HG02943 (cell line): ENCODE results near the gene FRMD6.

ENCODE experiments used
- ATAC-seq: cut with Tn5 transposase; IDR thresholded peaks from one replicate; pipeline ENCODE4 v1.9.1; 2021; ENCODE audit warnings: mild to moderate bottlenecking, low read depth, moderate library complexity; ENCODE audit not compliant: unreplicated experiment

FRMD6 gene

DNA sequence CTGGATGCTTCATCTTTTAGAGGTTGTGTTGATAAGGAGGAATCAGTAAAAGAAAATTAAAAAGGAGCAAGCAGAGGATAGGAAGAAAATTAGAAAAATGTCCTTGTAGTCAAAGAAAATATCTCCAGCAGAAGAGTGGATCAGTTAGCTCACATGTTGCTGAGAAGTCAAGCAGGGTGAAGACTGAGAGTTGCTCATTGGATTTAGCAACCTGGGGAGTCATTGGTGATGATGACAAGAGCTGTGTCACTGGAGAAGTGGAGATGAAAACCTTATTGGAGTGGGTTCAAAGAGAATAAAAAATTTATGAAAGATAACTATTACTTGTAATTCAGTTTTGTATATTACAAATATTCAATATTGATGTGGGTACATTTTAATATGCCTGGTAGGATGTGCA is 9.8 kb downstream of the FRMD6 start:
- ATAC-seq, result no peak

DNA sequence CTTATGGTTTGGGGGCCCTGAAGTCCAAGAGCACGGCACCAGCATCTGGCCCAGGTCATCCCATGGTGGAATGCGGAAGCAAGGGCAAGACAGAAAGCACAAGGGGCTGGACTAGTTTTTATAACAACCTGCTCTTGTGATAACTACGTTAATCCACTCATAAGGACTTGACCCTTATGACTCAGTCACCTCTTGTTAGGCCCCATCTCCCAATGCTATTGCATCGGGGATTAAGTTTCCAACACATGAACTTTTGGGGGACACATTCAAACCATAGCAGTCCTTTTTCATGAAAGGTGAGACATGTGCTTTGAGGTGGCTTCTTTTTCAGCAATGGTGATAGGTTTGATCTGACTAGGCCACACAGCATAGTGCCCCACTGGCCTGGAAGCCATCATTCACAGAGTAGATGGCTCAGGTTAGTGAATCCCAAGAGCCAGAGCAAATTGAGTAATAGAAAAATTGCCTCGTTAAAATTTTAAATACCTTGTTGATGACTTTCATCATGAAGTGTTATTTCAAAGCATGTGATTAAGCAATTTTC is 12.1 kb downstream of the FRMD6 start:
- ATAC-seq, result no peak

DNA sequence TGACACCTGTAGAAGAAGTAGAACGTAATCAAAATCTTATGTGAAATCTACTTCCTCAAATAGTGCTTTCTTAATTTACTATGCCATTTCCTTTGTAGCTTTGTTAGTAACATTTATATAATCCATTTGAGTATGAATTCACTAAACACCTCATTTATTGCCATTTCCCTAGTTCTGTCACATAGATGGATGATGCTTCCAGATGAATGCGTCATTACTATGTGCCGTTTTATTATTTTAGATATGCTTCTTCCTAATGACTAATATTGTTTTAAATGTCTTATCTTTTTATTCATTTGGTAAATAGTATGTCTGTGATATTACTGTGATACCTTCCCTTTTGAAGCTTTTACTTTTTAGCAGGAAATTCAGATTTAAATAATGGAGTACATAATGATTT is 14.4 kb downstream of the FRMD6 start:
- no peak for ATAC-seq

DNA sequence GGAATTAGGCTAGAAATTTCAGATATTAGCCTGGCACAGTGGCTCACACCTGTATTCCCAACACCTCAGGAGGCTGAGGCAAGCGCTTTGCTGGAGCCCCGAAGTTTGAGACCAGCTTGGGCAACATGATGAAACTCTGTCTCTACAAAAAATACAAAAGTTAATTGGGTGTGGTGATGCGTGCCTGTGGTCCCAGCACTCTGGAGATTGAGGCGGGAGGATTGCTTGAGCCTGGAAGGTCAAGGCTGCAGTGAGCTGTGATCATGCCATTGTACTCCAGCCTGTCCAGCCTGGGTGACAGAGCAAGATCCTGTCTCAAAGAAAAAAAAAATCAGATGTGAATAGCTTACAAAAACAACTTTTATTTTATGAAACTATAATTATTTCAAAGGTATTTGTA is 15.1 kb downstream of the FRMD6 start:
- no peak for ATAC-seq

DNA sequence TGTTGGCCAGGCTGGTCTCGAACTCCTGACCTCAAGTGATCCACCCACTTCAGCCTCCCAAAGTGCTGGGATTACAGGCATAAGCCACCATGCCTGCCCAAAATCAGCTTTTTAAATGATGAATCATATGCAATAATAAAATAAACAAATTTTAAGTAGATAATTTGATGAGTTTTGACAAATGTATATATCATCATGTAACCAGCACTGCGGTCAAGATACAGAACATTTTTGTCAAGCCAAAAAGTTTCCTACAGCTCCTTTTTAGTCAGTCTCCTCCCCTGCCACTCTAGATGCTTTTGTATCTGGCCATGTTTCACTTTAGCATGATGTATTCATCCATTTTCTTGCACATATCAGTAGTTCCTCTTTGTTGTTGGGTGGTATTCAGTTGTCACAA is 17.2 kb downstream of the FRMD6 start:
- no peak for ATAC-seq

DNA sequence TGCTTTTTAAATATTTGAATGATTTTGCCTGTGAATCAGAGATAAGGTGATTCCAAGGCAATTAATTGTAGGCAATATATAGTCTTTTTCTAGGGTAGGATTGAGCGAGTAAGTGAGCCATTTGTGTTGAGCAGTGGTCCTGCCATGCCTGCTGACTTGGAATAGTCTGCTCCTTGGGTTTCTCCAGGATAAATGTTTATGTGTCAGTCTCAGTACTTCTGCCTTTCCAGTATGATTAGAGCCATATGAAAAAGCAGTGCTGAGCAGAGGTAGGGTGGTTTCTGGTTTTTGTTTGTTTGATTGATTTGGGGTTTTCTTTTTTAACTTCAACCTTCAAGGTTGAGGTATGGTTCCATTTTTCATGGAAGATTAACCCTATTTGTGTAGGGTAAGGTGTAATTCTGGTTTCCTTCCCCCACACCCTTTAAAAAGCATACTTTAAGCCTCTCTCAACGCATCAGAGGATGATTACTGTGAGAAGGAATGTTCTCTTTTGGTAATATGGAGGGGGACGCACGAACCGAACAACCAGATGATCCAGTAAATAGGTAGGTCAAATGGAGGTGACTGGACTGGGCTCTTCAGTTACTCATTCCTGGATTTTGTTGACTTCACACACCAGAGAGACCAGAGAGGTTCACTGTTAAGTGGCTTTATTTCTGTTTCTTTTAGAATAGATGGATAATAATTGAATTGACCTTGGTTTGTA is 22.7 kb downstream of the FRMD6 start:
- no peak for ATAC-seq

DNA sequence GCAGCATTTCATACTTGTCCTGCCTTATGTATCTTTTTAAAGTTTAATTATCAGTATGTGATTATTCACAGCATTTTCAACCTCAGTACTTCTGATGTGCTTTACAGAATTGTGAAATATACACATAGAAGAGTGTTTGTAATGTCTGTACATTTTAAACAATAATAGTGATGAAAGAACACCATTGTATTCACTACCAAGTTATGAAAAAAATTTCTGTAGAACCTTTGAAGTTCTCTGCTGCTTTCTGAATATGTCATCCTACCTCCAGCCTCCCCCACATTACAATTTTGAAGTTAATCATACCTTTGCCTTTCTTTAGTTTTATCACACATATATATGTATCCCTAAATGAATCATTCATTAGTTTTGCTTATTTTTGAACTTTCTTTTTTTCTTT is 24.8 kb downstream of the FRMD6 start:
- ATAC-seq, result no peak

DNA sequence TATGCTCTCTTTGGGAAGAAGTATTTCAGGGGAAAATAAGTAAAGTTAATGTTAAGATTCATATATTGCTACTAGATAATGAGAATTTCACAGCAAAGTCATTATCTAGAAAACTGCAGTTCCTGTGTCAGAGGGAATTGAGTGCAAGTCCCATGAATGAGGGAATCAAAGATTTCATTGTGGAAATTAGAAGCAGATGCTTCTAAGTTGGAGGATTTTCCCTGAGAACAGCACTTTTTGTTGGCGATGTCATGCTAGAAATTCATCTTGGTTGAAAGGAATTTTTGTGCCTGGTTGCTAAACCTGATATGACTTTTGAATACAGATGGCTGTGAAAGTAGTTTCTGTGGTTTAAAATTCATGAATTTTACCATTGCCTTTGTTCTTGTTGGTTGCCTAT is 25.6 kb downstream of the FRMD6 start:
- ATAC-seq, result no peak

DNA sequence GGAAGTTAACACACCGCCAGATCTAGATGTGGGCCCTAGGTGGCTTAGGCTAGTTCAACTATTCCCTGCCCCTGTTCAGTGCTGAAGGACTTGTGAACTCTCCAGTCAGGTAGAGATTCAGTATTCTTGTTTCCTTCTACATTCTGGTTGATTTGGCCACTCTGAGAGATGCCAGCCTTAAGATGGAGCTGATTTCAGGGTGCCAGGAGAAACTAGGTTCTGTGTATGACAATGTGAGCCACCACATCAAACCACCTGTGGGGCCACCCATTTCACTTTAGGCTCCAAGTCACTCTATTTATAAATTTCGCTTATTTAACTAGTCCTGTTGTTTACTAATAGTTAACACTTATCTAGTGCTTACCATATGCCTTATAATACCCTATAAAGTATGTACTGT is 26.0 kb downstream of the FRMD6 start:
- ATAC-seq, result no peak

DNA sequence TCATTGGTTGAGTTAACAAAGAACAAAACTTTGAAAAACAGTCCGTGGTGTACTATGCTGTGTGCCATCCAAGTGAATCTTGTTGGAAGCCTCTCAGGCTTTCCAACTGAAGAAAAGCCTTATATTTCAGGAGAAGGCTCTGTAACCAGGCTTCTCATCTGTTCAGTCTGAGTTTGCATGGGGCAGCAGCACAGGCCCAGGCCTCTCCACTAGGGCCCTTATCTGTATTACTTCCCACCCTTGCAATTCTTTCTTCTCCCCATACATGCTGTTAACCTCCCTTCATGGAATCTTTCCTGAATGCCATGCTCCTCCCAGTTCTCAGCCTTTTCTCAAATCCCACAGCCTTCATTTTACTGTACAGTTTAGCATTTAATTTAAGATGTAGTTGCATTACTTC is 28.3 kb downstream of the FRMD6 start:
- no peak for ATAC-seq

DNA sequence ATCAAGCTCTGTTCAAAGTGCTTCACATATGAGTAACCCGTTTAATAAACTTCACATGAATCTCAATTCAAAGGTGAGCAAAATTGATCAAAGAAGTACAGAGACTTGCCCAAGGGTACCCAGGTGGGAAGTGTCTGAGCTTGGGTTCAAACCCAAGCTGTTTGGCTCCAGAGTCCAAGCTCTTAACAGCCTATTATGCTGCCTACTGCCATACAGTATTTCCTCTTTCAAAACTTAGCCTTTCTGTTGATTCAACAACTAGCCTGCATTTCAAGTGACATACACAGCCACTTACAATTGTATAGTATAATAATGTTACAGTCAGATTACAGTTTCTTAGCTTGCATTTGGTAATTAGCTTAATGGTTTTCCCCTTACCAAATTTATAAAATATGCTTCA is 29.7 kb downstream of the FRMD6 start:
- ATAC-seq, result no peak

DNA sequence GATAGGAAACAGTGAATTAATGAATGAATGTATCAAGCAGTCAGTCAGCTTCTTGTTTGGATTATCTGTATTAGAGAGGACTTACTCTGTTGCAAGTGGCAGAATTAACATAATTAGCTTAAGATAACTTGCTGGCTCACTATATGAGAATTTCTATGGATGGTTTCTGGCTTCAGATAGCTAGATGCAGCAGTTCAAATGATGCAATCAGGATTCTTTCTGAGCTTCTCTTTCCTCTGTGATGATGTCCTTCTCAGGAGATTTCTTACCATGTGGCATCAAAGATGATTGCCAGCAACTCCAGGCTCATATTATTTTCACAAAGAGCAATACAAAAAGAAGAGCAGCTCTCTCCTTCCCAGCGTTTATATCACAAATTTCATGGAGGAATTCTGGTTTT is 30.7 kb downstream of the FRMD6 start:
- ATAC-seq, result no peak

DNA sequence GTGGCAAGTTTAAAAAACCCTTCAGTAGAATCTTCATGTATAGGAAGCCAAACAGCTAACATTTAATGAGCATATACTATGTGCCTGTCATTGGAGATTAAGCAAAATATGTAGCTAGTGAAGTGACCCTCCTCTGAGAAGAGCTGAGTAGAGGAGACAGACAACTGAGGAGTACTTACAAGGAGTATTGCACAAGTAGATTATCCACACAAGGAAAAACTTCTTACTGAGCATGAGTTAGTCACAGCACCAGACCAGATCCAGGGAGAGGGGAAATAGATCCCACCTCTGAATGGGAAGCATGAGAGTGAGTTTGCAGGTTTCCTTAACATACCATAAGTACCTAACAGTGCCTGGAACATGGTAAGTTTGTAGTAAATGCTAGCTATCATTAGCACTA is 33.0 kb downstream of the FRMD6 start:
- ATAC-seq, result no peak

DNA sequence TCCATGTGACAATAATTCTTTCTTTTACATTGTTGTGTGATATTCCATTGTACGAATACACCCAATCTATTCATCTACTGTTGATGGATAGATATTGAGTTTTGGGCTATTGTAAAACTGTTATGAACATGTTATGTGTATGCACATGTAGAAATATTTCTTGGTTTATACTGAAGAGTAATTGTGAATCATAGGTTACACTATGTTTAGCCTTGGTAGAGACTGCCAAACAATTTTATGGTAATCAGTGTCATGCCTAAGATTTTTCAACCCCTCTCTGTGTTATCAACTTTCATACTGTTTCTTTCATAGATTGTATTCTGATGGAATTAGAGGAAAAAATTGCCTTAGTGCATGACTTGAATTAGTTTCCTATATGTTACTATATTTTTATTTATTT is 39.5 kb downstream of the FRMD6 start:
- no peak for ATAC-seq

DNA sequence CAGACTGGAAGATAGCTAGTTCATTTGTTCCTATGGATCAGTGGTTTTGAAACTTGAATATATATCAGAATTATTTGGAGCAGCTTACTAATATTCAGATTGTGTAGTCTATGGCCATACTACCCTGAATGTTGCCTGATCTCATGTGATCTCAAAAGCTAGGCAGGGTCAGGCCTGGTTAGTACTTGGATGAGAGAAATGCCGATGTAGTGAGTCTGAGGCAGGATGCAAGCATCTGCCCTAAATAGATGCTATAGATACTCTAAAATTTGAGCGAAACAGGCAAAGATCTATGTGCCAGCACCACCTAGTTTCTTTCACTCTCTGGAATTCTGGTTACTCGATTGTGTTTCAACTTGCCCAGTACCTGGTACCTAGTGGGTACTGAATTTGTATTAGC is 40.9 kb downstream of the FRMD6 start:
- no peak for ATAC-seq

DNA sequence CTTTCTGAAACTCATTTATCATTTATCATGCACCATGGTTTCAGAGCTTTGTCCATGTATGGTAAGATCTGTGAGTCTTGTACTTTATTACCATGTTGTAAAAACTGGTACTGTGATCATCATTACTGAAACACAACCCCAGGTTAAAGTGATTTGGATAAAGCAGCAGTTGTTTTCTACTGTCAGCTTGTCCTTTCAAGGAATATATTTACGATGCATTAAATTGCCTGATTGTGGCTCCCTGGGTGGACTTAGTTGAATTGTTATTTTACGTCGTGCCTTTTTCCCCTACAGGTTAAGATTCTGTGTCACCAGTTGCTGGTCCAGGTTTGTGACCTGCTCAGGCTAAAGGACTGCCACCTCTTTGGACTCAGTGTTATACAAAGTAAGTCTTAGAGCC is 46.1 kb downstream of the FRMD6 start:
- ATAC-seq, result no peak

DNA sequence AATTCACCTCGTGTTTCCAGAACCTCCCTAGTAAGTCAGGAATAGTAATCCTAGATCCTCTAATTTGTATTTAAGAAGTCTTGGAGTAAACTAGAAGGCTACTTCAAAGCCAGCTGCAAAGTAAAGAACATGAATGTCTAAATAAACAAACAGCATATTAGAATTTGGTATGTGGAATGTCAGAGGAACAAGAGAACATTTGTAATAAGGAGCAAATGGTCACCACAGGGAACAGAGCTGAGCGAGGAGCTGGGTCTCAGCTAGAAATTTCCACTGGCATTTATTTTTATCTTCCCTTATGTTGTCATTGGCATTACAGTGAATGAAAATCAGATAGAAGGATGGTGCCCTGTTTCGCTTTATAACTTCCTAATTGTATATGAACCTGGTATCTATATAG is 50.2 kb downstream of the FRMD6 start:
- no peak for ATAC-seq

DNA sequence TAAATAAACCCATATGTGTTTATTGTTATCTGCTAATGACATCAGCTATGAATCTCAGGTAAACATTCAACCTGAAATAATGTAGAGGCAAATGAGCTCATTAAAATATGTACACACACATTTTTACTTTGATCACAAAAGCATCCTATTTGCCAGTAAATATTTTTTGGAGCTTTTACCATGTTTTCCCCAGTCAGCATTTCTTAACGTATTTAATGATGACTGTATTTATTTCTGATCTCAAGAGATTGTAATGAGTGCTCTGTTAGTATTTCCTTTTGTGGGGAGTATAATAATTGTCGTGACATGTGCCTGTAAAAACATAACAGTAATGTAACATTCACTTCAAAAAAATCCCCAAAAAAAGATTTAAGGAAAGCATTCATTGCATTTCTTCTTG is 52.1 kb downstream of the FRMD6 start:
- ATAC-seq, result no peak

DNA sequence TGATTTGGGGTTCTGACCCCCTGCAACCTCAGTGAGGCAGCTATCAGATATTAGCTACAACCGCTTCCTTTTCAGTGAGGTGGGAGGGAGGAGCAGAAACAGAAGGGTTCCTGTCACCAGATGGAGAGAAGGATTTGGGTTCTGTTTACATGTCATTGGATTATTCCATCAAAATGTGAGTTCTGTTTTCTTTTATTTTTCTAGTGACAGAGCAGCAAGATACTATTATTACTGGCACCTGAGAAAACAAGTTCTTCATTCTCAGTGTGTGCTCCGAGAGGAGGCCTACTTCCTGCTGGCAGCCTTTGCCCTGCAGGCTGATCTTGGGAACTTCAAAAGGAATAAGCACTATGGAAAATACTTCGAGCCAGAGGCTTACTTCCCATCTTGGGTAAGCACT is 52.8 kb downstream of the FRMD6 start:
- ATAC-seq, result no peak

DNA sequence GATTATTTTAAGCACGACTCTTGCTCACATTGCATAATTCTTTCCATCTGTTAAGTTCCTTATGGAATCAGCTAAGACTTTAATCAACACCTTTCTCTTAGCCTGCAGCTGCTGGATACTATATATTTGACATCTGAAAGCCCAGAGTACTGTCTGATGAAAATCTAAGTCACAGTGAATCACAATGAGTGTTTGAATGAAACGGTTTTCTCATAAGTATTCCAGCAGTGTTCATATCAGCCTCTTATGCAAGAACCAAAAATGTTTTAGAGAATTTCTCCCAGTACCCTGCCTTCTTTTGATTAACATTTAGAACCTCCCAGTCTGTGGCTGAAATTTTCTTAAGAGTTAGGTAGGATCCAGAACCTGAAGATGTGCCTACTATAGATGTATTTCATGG is 55.6 kb downstream of the FRMD6 start:
- no peak for ATAC-seq

DNA sequence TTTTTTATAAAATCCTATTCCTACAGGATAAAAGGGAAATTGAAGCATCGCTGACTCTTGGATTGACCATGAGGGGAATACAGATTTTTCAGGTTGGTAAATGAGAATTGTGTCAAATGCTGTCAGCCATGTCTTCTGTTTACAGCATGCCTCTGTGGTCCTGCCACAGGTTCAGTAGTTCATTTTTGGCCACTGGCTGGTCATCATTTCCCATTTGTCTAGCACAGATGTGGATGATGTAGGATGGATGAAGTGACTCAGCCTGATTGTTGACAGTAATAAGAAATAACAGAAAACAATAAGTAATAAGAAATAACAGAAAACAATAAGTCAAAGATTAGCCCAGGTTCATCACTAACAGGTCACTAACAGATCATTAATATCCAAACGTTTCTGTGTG is 59.8 kb downstream of the FRMD6 start:
- ATAC-seq, result no peak

DNA sequence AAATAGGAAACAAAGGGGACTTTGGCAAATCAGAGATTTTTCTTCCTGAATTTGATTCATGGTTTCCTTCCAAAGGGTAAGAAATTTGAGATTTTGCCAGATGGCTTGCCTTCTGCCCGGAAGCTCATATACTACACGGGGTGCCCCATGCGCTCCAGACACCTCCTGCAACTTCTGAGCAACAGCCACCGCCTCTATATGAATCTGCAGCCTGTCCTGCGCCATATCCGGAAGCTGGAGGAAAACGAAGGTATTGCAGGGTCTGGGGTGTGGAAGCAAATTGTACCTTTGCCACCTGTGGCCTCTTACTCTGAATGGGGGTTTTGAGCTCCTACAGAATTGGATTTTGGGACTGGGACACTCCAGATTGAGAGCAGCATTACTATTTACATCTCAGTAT is 63.5 kb downstream of the FRMD6 start:
- no peak for ATAC-seq

DNA sequence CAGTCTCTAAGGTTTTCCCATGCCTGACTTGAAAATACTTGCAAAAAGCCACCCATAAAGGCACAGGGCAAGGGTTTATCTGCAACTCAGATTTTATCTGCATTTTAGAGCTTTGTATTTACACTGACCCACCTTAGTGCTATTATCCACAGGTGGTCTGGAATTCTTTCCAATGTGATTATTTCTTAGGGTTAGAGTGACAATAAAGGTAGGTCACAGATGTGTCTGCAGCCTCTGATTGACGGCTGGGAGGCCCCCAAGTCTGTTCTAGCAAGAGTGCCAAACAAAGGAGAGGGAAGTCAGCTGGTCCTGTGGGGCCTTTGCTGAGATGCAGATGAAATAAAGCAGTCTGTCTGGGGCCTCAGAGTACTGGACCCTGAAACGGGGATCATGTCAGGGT is 64.0 kb downstream of the FRMD6 start:
- no peak for ATAC-seq
